B cell (primary cell): ENCODE measurements around the gene FANCD2. TPM values are rescaled to one million over a fixed set of nuclear protein-coding genes. Genes with fewer than 3 reads are reported as not detected.
"Not testable (repeated sequence)": the region's sequence is repeated elsewhere in the genome, so short reads cannot be mapped to it uniquely, and the experiment has no call there.

ENCODE experiments used
- ATAC-seq: fragments of 200-7000 bp; cut with Tn5 transposase; one replicate; pipeline ENCODE4 v1.10.0; 2021; ENCODE audit warnings: low read depth, mild to moderate bottlenecking, moderate number of reproducible peaks, moderate library complexity
- CTCF ChIA-PET: fragments of 350-600 bp; sonication (Branson Sonifier 250); formaldehyde crosslinking; loops from one replicate; lab custom pipeline; 2021; ENCODE audit warnings: antibody characterized with exemption, inconsistent platforms; lab: Charles Lee
- POLR2A ChIA-PET: fragments of 350-600 bp; sonication (Branson Sonifier 250); formaldehyde crosslinking; loops from one replicate; lab custom pipeline; 2021; ENCODE audit warnings: antibody characterized with exemption; lab: Charles Lee
- DNase-seq: peaks from one replicate; pipeline ENCODE4 v3.0.0; 2013
- H2AFZ ChIP-seq: 2 replicates; pipeline ENCODE4 v1.6.1; 2012; ENCODE audit warnings: mild to moderate bottlenecking, low read depth, low read length; ENCODE audit not compliant: insufficient read depth, poor library complexity, severe bottlenecking
- H3K27ac ChIP-seq, 2 donors: 1 replicate in 1 of 2; 2 replicates in 1 of 2; pipeline ENCODE4 v1.5.1; 2012 to 2013; ENCODE audit warnings: low read length in 2 of 2, mild to moderate bottlenecking in 2 of 2, moderate library complexity in 1 of 2
- H3K27me3 ChIP-seq, 4 experiments: fragments of 200-600 bp in 1 of 4; sonication (generic) in 1 of 4; replicated peaks in 1 of 4; 1 replicate in 2 of 4; 2 replicates in 2 of 4; pipeline versions ENCODE4 v1.6.1 to v1.7.0; 2013 to 2016; ENCODE audit warnings: low read length in 3 of 4, mild to moderate bottlenecking in 2 of 4, mixed read lengths in 1 of 4, moderate library complexity in 1 of 4; ENCODE audit not compliant: insufficient read depth in 4 of 4, control insufficient read depth in 3 of 4; ENCODE audit errors: control extremely low read depth in 1 of 4
- H3K36me3 ChIP-seq, 2 experiments: replicated peaks in 1 of 2; 1 replicate in 1 of 2; 2 replicates in 1 of 2; pipeline versions ENCODE4 v1.6.1 to v1.7.1; 2013; ENCODE audit warnings: low read length in 1 of 2; ENCODE audit not compliant: insufficient read depth in 2 of 2, control insufficient read depth in 1 of 2; ENCODE audit errors: control extremely low read depth in 1 of 2, extremely low read depth in 1 of 2
- H3K4me1 ChIP-seq, 2 donors: fragments of 200-600 bp in 1 of 2; sonication (generic) in 1 of 2; 1 replicate in 1 of 2; 2 replicates in 1 of 2; pipeline versions ENCODE4 v1.5.1 to v1.6.1; 2013 to 2017; ENCODE audit warnings: low read length in 2 of 2; ENCODE audit not compliant: control insufficient read depth in 2 of 2, insufficient read depth in 2 of 2
- H3K4me2 ChIP-seq: replicated peaks from 2 replicates; pipeline ENCODE3; 2012; ENCODE audit warnings: mild to moderate bottlenecking, low read depth, low read length; ENCODE audit not compliant: poor library complexity, severe bottlenecking
- H3K4me3 ChIP-seq, 5 experiments: fragments of 200-600 bp in 1 of 5; sonication (generic) in 1 of 5; 1 replicate in 3 of 5; 2 replicates in 2 of 5; pipeline versions ENCODE4 v1.5.1 to v1.7.0; 2011 to 2016; ENCODE audit warnings: low read length in 4 of 5, mild to moderate bottlenecking in 4 of 5, low read depth in 2 of 5, control low read depth in 1 of 5, moderate library complexity in 1 of 5; ENCODE audit not compliant: insufficient read depth in 1 of 5; ENCODE audit errors: control extremely low read depth in 1 of 5, extremely low read depth in 1 of 5
- H3K79me2 ChIP-seq: fragments of 200-600 bp; sonication (generic); one replicate; pipeline ENCODE4 v1.6.0; 2016; ENCODE audit warnings: low read length; ENCODE audit not compliant: control insufficient read depth, insufficient read depth
- H3K9ac ChIP-seq: fragments of 200-600 bp; sonication (generic); 2 replicates; pipeline ENCODE4 v1.6.1; 2017; ENCODE audit warnings: mild to moderate bottlenecking, low read length, moderate library complexity
- H3K9me3 ChIP-seq, 3 donors: one replicate each; pipeline versions ENCODE4 v1.6.1 to v1.7.1; 2013; ENCODE audit warnings: low read length in 2 of 3; ENCODE audit not compliant: control insufficient read depth in 2 of 3, insufficient read depth in 1 of 3; ENCODE audit errors: control extremely low read depth in 1 of 3
- H4K20me1 ChIP-seq: 2 replicates; pipeline ENCODE4 v1.6.0; 2012; ENCODE audit warnings: mild to moderate bottlenecking, low read length; ENCODE audit not compliant: insufficient read depth, control insufficient read depth, poor library complexity, severe bottlenecking
- H3K27ac Mint-ChIP-seq: one replicate; pipeline ENCODE4 v1.8.0; 2021; ENCODE audit warnings: mixed read lengths
- H3K27me3 Mint-ChIP-seq: one replicate; pipeline ENCODE4 v1.8.0; 2021; ENCODE audit warnings: mixed read lengths
- H3K4me1 Mint-ChIP-seq: one replicate; pipeline ENCODE4 v1.8.0; 2021; ENCODE audit warnings: mixed read lengths
- H3K4me3 Mint-ChIP-seq: one replicate; pipeline ENCODE4 v1.8.0; 2021; ENCODE audit warnings: mixed read lengths
- H3K9me3 Mint-ChIP-seq: one replicate; pipeline ENCODE4 v1.8.0; 2022; ENCODE audit warnings: mixed read lengths; ENCODE audit not compliant: insufficient read depth
- CTCF ChIP-seq: fragments of 200-600 bp; IDR thresholded peaks from one replicate; pipeline ENCODE4 v1.8.0; 2022; ENCODE audit warnings: antibody characterized with exemption, mild to moderate bottlenecking
- EZH2 ChIP-seq: IDR thresholded peaks from 2 replicates; pipeline ENCODE4 v1.6.1; 2012; ENCODE audit warnings: borderline replicate concordance, low read depth, mild to moderate bottlenecking, moderate library complexity, low read length; ENCODE audit not compliant: insufficient read depth, poor library complexity, severe bottlenecking
- WGBS: methylation state at CpG from one replicate; pipeline ENCODE4 v1.1.5; 2013; ENCODE audit warnings: missing lambda C conversion rate; ENCODE audit not compliant: insufficient coverage; 5-methylcytosine and 5-hydroxymethylcytosine counted together
- intact Hi-C: fragments of 100-400 bp; cut with micrococcal nuclease; formaldehyde crosslinking; loops from one replicate; pipeline ENCODE4 v1.10.0; 2022
- polyA plus RNA-seq: library from polyadenylated mRNA; depleted of rRNA; stranded (reverse); fragments of >200 nt; gene quantifications from 2 replicates; pipeline ENCODE4 v1.2.3, GENCODE V29; 2012
- total RNA-seq, 2 donors: library from RNA; stranded (reverse); fragments of 120-200 nt in 1 of 2; gene quantifications; 1 replicate in 1 of 2; 2 replicates in 1 of 2; pipeline versions ENCODE4 v1.2.3 to v1.2.4, GENCODE V29; 2013 to 2022

FANCD2 gene
- total and polyA plus RNA-seq, 2 donors (not counting 1 experiment from before 2014, with no cell fraction given): 31.7 to 65.8 TPM

- no peak overlapping the region for H3K9ac ChIP-seq
- CTCF ChIA-PET: no interaction called here
Observed at GRCh38 chr3:10047876-10048275, 21.6 kb downstream of the FANCD2 start.

GRCh38 chr3:10053054-10053453 lies 26.8 kb downstream of the FANCD2 start:
- H3K9me3 Mint-ChIP-seq, H3K79me2 ChIP-seq, ATAC-seq, H3K9ac ChIP-seq, H3K9me3 ChIP-seq, H3K4me2 ChIP-seq, H2AFZ ChIP-seq, intact Hi-C loops, H3K27me3 Mint-ChIP-seq, H4K20me1 ChIP-seq, DNase-seq, H3K4me3 ChIP-seq, H3K4me1 Mint-ChIP-seq, H3K36me3 ChIP-seq, H3K27ac ChIP-seq, CTCF ChIA-PET, H3K27me3 ChIP-seq, POLR2A ChIA-PET, H3K4me1 ChIP-seq, H3K4me3 Mint-ChIP-seq: not testable (repeated sequence)
- H3K27ac Mint-ChIP-seq: peak overlapping the region; percentile 20
- no CpG with 5 or more reads among the region's 6 CpGs for WGBS

More at GRCh38 chr3:10047876-10048275, 21.6 kb downstream of the FANCD2 start:
- H3K36me3 ChIP-seq: peaks cover 3 to 16% of the 10 kb centered on the region in 2 experiments
- intact Hi-C loops: no loop called here
- no peaks in the 10 kb centered on the region for H3K4me1 Mint-ChIP-seq
- POLR2A ChIA-PET: no interaction called here
- H3K9me3 ChIP-seq: no peaks in the 10 kb centered on the region
- no peak overlapping the region for H3K4me3 Mint-ChIP-seq
- no peaks in the 10 kb centered on the region for H3K79me2 ChIP-seq
- ATAC-seq: no peak
- no peak overlapping the region for H3K27ac Mint-ChIP-seq
- DNase-seq: no peak
- H3K4me3 ChIP-seq: no peak overlapping the region
- H3K27me3 Mint-ChIP-seq: no peaks in the 10 kb centered on the region
- no CpG with 5 or more reads among the region's 2 CpGs for WGBS
- no peaks in the 10 kb centered on the region for H3K4me1 ChIP-seq
- no peak overlapping the region for H3K27ac ChIP-seq
- no peaks in the 10 kb centered on the region for H3K9me3 Mint-ChIP-seq
- H4K20me1 ChIP-seq: no peaks in the 10 kb centered on the region
- no peak overlapping the region for H2AFZ ChIP-seq
- H3K4me2 ChIP-seq: no peak overlapping the region
- TF ChIP-seq CTCF (no peak), EZH2 (no peak)
- H3K27me3 ChIP-seq: no peaks in the 10 kb centered on the region
